Measurements from ENCODE around the gene GGT5. TPM values are rescaled to one million over a fixed set of nuclear protein-coding genes. Genes with fewer than 3 reads are reported as not detected.
"Not testable (repeated sequence)": the region's sequence is repeated elsewhere in the genome, so short reads cannot be mapped to it uniquely, and the experiment has no call there.

Gene GGT5
- total RNA-seq, 2 experiments from 2014 or later: not detected

DNA sequence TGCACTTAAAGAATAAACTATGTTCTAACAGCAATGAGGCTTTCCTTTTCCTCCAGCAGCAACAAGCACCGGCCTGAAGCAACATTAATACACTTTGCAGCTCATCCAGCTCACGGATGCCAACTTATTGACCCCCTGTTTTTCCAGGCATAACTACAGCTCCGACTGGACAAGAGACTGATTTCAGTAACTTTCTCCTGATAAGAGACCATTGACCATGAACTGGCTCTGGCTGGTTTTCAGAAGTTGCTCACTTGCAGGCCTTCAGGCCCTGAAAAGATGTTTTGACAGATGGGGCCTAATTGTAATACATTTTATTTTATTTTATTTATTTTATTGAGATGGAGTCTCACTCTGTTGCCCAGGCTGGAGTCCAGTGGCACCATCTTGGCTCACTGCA lies 27.5 kb downstream of the GGT5 start:
- no peaks in the 10 kb centered on the region for H3K4me1 ChIP-seq (ENCODE audit: insufficient read depth, low read length)
- no peaks in the 10 kb centered on the region for H3K9me3 Mint-ChIP-seq
- H3K4me3 ChIP-seq (ENCODE audit: low read length): no peak overlapping the region
- H3K9me3 ChIP-seq (ENCODE audit: control insufficient read depth in 1 of 2, insufficient read depth in 1 of 2, low read length in 2 of 2): no peaks in the 10 kb centered on the region
- intact Hi-C loops (cut with DNase I, micrococcal nuclease): no loop called here
- ATAC-seq (ENCODE audit: poor library complexity) (no peak), DNase-seq (no peak)
- CTCF ChIA-PET: no interaction called here
- H3K27ac Mint-ChIP-seq: no peak overlapping the region
- no peaks in the 10 kb centered on the region for H3K36me3 Mint-ChIP-seq (ENCODE audit: low read depth)
- no peaks in the 10 kb centered on the region for H3K36me3 ChIP-seq (ENCODE audit: insufficient read depth, low read length)
- TF ChIP-seq, protein P1, sequence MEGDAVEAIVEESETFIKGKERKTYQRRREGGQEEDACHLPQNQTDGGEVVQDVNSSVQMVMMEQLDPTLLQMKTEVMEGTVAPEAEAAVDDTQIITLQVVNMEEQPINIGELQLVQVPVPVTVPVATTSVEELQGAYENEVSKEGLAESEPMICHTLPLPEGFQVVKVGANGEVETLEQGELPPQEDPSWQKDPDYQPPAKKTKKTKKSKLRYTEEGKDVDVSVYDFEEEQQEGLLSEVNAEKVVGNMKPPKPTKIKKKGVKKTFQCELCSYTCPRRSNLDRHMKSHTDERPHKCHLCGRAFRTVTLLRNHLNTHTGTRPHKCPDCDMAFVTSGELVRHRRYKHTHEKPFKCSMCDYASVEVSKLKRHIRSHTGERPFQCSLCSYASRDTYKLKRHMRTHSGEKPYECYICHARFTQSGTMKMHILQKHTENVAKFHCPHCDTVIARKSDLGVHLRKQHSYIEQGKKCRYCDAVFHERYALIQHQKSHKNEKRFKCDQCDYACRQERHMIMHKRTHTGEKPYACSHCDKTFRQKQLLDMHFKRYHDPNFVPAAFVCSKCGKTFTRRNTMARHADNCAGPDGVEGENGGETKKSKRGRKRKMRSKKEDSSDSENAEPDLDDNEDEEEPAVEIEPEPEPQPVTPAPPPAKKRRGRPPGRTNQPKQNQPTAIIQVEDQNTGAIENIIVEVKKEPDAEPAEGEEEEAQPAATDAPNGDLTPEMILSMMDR (IDR thresholded peaks at IDR 0.05): no peak
- no peaks in the 10 kb centered on the region for H3K4me1 Mint-ChIP-seq (ENCODE audit: low read depth)
- POLR2A ChIA-PET: no interaction called here
- H3K27me3 ChIP-seq (ENCODE audit: control insufficient read depth in 1 of 2, insufficient read depth in 2 of 2, low read length in 2 of 2): no peaks in the 10 kb centered on the region
- H3K27ac ChIP-seq (ENCODE audit: low read depth in 1 of 2, low read length in 2 of 2): no peak overlapping the region
- no peak overlapping the region for H3K4me3 Mint-ChIP-seq
- no peaks in the 10 kb centered on the region for H3K27me3 Mint-ChIP-seq

DNA sequence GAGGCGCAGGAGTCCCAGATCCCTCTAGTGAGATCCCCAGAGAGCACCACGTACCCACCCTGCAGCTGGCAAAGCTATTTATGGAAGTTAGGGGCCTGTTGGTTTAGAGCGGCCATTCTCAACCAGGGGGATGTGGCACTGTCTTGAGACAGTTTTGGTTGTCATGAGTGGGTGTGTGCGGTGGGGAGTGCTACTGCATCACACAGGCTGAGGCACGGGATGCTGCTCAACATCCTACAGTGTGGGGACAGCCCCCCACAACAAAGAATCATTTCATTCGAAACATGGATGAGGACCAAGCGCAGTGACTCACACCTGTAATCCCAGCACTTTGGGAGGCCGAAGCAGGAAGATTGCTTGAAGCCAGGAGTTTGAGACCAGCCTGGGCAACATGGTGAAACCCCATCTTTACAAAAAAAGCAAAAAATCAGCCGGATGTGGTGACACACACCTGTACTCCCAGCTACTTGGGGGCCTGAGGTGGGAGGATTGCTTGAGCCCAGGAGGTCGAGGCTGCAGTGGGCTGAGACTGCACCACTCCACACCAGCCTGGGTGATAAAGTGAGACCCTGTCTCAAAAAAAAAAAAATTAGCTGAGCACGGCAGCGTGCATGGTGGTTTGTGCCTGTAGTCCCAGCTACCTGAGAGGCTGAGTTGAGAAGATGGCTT lies 28.2 kb downstream of the GGT5 start:
- Histone ChIP-seq H3K4me1 (ENCODE audit: insufficient read depth, low read length) (no peaks in the 10 kb centered on the region), H3K36me3 (ENCODE audit: insufficient read depth, low read length) (no peaks in the 10 kb centered on the region), H3K27me3 (ENCODE audit: control insufficient read depth in 1 of 2, insufficient read depth in 2 of 2, low read length in 2 of 2) (no peaks in the 10 kb centered on the region), H3K4me3 (ENCODE audit: low read length) (no peak overlapping the region), H3K9me3 (ENCODE audit: control insufficient read depth in 1 of 2, insufficient read depth in 1 of 2, low read length in 2 of 2) (no peaks in the 10 kb centered on the region), H3K27ac (ENCODE audit: low read depth in 1 of 2, low read length in 2 of 2) (no peak overlapping the region)
- no peaks in the 10 kb centered on the region for H3K27me3 Mint-ChIP-seq
- ChIA-PET CTCF (no interaction called here), POLR2A (no interaction called here)
- intact Hi-C loops (cut with DNase I, micrococcal nuclease): no loop called here
- no peak overlapping the region for H3K4me3 Mint-ChIP-seq
- ATAC-seq (ENCODE audit: poor library complexity): no peak
- DNase-seq: peak in 1 of 14 experiments; percentile 16
- no peaks in the 10 kb centered on the region for H3K36me3 Mint-ChIP-seq (ENCODE audit: low read depth)
- no peaks in the 10 kb centered on the region for H3K9me3 Mint-ChIP-seq
- TF ChIP-seq, protein P1 (IDR thresholded peaks at IDR 0.05): no peak
- H3K27ac Mint-ChIP-seq: no peak overlapping the region
- H3K4me1 Mint-ChIP-seq (ENCODE audit: low read depth): no peaks in the 10 kb centered on the region

DNA sequence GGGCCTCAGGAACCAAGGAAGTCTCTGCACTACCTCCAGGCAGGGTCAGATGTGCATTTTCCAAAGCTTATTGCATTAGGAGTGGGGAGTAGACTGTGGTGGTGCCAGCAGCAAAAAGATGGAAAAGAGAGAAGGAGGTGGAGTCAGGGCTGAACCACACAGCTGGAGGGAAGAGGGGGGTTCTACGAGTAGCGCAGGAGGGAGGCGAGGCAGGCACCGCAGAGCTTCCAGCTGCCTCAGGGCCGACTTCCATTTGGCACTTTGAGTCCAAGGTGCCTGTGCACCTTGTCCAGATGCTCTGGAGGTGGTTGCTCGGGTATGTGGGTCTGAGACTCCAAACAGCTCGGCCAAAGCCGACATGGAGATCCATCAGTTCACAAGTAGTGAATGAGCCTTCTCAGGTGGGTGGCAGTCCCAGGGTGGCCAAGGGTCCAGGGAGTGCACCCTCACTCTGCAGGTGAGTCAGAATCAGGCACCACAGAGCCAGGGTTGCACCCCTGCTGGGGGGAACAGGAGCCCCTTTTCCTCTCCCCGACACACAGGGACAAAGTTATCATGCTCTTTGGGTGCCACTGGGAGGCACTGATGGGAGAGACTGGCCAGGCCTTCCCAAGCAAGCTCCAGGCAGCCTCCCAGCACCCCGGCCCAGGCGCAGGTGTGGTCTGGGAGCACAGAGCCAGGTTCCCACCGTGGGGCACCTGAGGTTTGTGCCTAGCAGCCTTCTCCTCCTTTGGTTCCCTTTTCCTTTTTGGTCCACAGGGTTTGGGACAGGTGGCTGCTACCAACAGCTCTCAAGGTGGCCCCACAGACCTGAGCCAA lies 30.2 kb downstream of the GGT5 start:
- H3K4me1 Mint-ChIP-seq (ENCODE audit: low read depth): no peaks in the 10 kb centered on the region
- POLR2A ChIA-PET: no interaction called here
- no peak for ATAC-seq (ENCODE audit: poor library complexity)

DNA sequence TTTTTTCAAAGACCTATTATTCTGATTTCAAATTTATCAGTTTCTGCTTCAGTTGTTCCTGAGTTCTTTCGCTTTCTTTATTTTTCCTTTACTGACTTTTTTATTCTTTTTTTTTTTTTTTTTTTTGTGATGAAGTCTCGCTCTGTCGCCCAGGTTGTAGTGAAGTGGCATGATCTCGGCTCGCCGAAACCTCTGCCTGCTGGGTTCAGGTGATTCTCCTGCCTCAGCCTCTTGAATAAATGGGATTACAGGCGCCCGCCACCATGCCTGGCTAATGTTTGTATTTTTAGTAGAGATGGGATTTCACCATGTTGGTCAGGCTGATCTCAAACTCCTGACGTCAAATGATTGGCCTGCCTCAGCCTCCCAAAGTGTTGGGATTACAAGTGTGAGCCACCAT lies 31.8 kb downstream of the GGT5 start:
- ATAC-seq (ENCODE audit: poor library complexity); H3K4me1 ChIP-seq (ENCODE audit: insufficient read depth, low read length); H3K4me1 Mint-ChIP-seq (ENCODE audit: low read depth); H3K27me3 Mint-ChIP-seq; intact Hi-C loops (cut with DNase I, micrococcal nuclease); H3K9me3 ChIP-seq (ENCODE audit: control insufficient read depth in 1 of 2, insufficient read depth in 1 of 2, low read length in 2 of 2); H3K9me3 Mint-ChIP-seq; H3K27ac Mint-ChIP-seq; H3K4me3 Mint-ChIP-seq; H3K36me3 Mint-ChIP-seq (ENCODE audit: low read depth); H3K27me3 ChIP-seq (ENCODE audit: control insufficient read depth in 1 of 2, insufficient read depth in 2 of 2, low read length in 2 of 2); H3K27ac ChIP-seq (ENCODE audit: low read depth in 1 of 2, low read length in 2 of 2); H3K4me3 ChIP-seq (ENCODE audit: low read length); DNase-seq; CTCF ChIA-PET; H3K36me3 ChIP-seq (ENCODE audit: insufficient read depth, low read length); POLR2A ChIA-PET: not testable (repeated sequence)

More for the DNA sequence above, 30.2 kb downstream of the GGT5 start:
- no peaks in the 10 kb centered on the region for H3K27me3 Mint-ChIP-seq
- H3K4me3 Mint-ChIP-seq: no peak overlapping the region
- Histone ChIP-seq H3K4me1 (ENCODE audit: insufficient read depth, low read length) (no peaks in the 10 kb centered on the region), H3K27me3 (ENCODE audit: control insufficient read depth in 1 of 2, insufficient read depth in 2 of 2, low read length in 2 of 2) (no peaks in the 10 kb centered on the region), H3K27ac (ENCODE audit: low read depth in 1 of 2, low read length in 2 of 2) (no peak overlapping the region), H3K4me3 (ENCODE audit: low read length) (no peak overlapping the region), H3K9me3 (ENCODE audit: control insufficient read depth in 1 of 2, insufficient read depth in 1 of 2, low read length in 2 of 2) (no peaks in the 10 kb centered on the region), H3K36me3 (ENCODE audit: insufficient read depth, low read length) (no peaks in the 10 kb centered on the region)
- TF ChIP-seq, protein P1 (IDR thresholded peaks at IDR 0.05): no peak
- no peak overlapping the region for H3K27ac Mint-ChIP-seq
- DNase-seq: no peak
- CTCF ChIA-PET: no interaction called here
- no peaks in the 10 kb centered on the region for H3K36me3 Mint-ChIP-seq (ENCODE audit: low read depth)
- H3K9me3 Mint-ChIP-seq: no peaks in the 10 kb centered on the region
- intact Hi-C loops (cut with DNase I, micrococcal nuclease): no loop called here

DNA sequence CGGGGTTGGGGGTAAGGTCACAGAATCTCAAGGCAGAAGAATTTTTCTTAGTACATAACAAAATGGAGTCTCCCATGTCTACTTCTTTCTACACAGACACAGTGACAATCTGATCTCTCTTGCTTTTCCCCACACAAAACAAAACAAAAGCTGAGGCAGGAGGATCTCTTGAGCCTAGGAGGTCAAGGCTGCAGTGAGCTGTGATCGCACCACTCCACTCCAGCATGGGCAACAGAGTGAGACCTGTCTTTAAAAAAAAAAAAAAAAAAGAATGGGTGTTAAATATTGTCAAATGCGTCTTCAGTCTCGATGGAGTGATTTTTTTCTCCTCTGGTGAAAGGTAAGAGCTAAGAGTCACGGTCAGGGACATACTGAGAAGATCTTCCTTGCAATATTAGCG lies 33.2 kb downstream of the GGT5 start:
- POLR2A ChIA-PET: interaction anchor here (0.6 kb wide), 1 partner anchor 31 kb away, joined by 3 read pairs; no protein-coding TSS in a partner anchor
- H3K27me3 Mint-ChIP-seq; H3K27me3 ChIP-seq (ENCODE audit: control insufficient read depth in 1 of 2, insufficient read depth in 2 of 2, low read length in 2 of 2); ATAC-seq (ENCODE audit: poor library complexity); H3K4me3 ChIP-seq (ENCODE audit: low read length); H3K27ac ChIP-seq (ENCODE audit: low read depth in 1 of 2, low read length in 2 of 2); H3K36me3 Mint-ChIP-seq (ENCODE audit: low read depth); intact Hi-C loops (cut with DNase I, micrococcal nuclease); H3K36me3 ChIP-seq (ENCODE audit: insufficient read depth, low read length); H3K4me3 Mint-ChIP-seq; CTCF ChIA-PET; DNase-seq; H3K27ac Mint-ChIP-seq; H3K9me3 ChIP-seq (ENCODE audit: control insufficient read depth in 1 of 2, insufficient read depth in 1 of 2, low read length in 2 of 2); H3K9me3 Mint-ChIP-seq: not testable (repeated sequence)
- H3K4me1 ChIP-seq (ENCODE audit: insufficient read depth, low read length): peaks cover 14% of the 10 kb centered on the region
- H3K4me1 Mint-ChIP-seq (ENCODE audit: low read depth): peaks cover 15% of the 10 kb centered on the region

Measured in CD4-positive, alpha-beta T cell (primary cell).